Trophoblast cell (in vitro differentiated cells and primary cell): ENCODE data around the gene SCO1.

Experiments used
- DNase-seq, 2 donors: peaks; one replicate each; pipeline ENCODE4 v3.0.0-alpha.2; 2016
- H2AFZ ChIP-seq: 2 replicates; pipeline ENCODE4 v1.6.1; 2013; ENCODE audit warnings: low read length, moderate library complexity, mild to moderate bottlenecking; ENCODE audit not compliant: insufficient read depth, poor library complexity
- H2AK5ac ChIP-seq: 2 replicates; pipeline ENCODE4 v1.6.1; 2013; ENCODE audit warnings: mild to moderate bottlenecking, low read length
- H2BK120ac ChIP-seq: 2 replicates; pipeline ENCODE4 v1.6.1; 2013; ENCODE audit warnings: low read length, mild to moderate bottlenecking, moderate library complexity; ENCODE audit not compliant: insufficient read depth, poor library complexity
- H2BK12ac ChIP-seq: 2 replicates; pipeline ENCODE4 v1.6.1; 2013; ENCODE audit warnings: mild to moderate bottlenecking, low read length, moderate library complexity
- H2BK5ac ChIP-seq: 2 replicates; pipeline ENCODE4 v1.6.1; 2013; ENCODE audit warnings: low read length, low read depth, moderate library complexity, mild to moderate bottlenecking; ENCODE audit not compliant: poor library complexity
- H3K14ac ChIP-seq: 2 replicates; pipeline ENCODE4 v1.6.1; 2013; ENCODE audit warnings: mild to moderate bottlenecking, low read length
- H3K18ac ChIP-seq: 2 replicates; pipeline ENCODE4 v1.6.1; 2013; ENCODE audit warnings: mild to moderate bottlenecking, low read length
- H3K23ac ChIP-seq: 2 replicates; pipeline ENCODE4 v1.6.1; 2013; ENCODE audit warnings: low read length
- H3K27ac ChIP-seq: 2 replicates; pipeline ENCODE4 v1.5.1; 2013; ENCODE audit warnings: low read depth, mild to moderate bottlenecking, inconsistent platforms, low read length, moderate library complexity
- H3K27me3 ChIP-seq: 2 replicates; pipeline ENCODE4 v1.6.1; 2013; ENCODE audit warnings: inconsistent platforms, mild to moderate bottlenecking, low read length, moderate library complexity; ENCODE audit not compliant: insufficient read depth
- H3K36me3 ChIP-seq, 2 experiments: 1 replicate in 1 of 2; 2 replicates in 1 of 2; pipeline ENCODE4 v1.6.1; 2013; ENCODE audit warnings: low read length in 2 of 2, mild to moderate bottlenecking in 2 of 2, moderate library complexity in 1 of 2; ENCODE audit not compliant: insufficient read depth in 2 of 2, control insufficient read depth in 1 of 2
- H3K4ac ChIP-seq: 2 replicates; pipeline ENCODE4 v1.6.1; 2013; ENCODE audit warnings: low read depth, mild to moderate bottlenecking, low read length, moderate library complexity
- H3K4me1 ChIP-seq, 2 experiments: 1 replicate in 1 of 2; 2 replicates in 1 of 2; pipeline ENCODE4 v1.6.1; 2013; ENCODE audit warnings: low read length in 2 of 2, mild to moderate bottlenecking in 2 of 2, moderate library complexity in 1 of 2; ENCODE audit not compliant: insufficient read depth in 2 of 2, control insufficient read depth in 1 of 2
- H3K4me2 ChIP-seq: 2 replicates; pipeline ENCODE4 v1.6.1; 2013; ENCODE audit warnings: inconsistent platforms, mild to moderate bottlenecking, low read length, moderate library complexity
- H3K4me3 ChIP-seq: 2 replicates; pipeline ENCODE4 v1.5.1; 2013; ENCODE audit warnings: mild to moderate bottlenecking, low read depth, low read length, inconsistent platforms
- H3K79me1 ChIP-seq: one replicate; pipeline ENCODE4 v1.6.1; 2013; ENCODE audit warnings: low read length
- H3K79me2 ChIP-seq: 2 replicates; pipeline ENCODE4 v1.6.1; 2013; ENCODE audit warnings: low read length, mild to moderate bottlenecking; ENCODE audit not compliant: control insufficient read depth, insufficient read depth, poor library complexity
- H3K9ac ChIP-seq: 2 replicates; pipeline ENCODE4 v1.6.1; 2013; ENCODE audit warnings: mild to moderate bottlenecking, low read length
- H3K9me3 ChIP-seq: 2 replicates; pipeline ENCODE4 v1.6.1; 2013; ENCODE audit warnings: low read depth, mild to moderate bottlenecking, control low read depth, inconsistent platforms, low read length; ENCODE audit not compliant: insufficient read depth
- H4K12ac ChIP-seq: 2 replicates; pipeline ENCODE4 v1.6.1; 2013; ENCODE audit warnings: low read depth, mild to moderate bottlenecking, low read length, moderate library complexity
- H4K8ac ChIP-seq: 2 replicates; pipeline ENCODE4 v1.6.1; 2013; ENCODE audit warnings: low read depth, mild to moderate bottlenecking, low read length, moderate library complexity
- H4K91ac ChIP-seq: one replicate; pipeline ENCODE4 v1.6.1; 2013; ENCODE audit warnings: low read depth, mild to moderate bottlenecking, low read length, moderate library complexity
- whole genome bisulfite sequencing: extraction: QIAGEN DNeasy Blood & Tissue Kit; methylation state at CpG from one replicate; pipeline ENCODE4 v1.1.7; 2013; ENCODE audit warnings: missing lambda C conversion rate; ENCODE audit not compliant: insufficient read length, insufficient coverage; ENCODE audit errors: extremely low coverage; 5-methylcytosine and 5-hydroxymethylcytosine counted together

SCO1 gene

GRCh38 chr17:10657879-10658278 lies 39.5 kb downstream of the SCO1 start:
- Histone ChIP-seq H2AK5ac (no peak overlapping the region), H4K91ac (no peak overlapping the region), H2BK120ac (no peak overlapping the region)

GRCh38 chr17:10657148-10657547 lies 40.2 kb downstream of the SCO1 start, which contains the start of gene MYH3:
MYH3 (minus strand) TSS chr17:10657309; CDS start chr17:10655064, 2,245 bp downstream.
- Histone ChIP-seq H3K36me3 (no peaks in the 10 kb centered on the region), H4K12ac (no peak within 1 kb of the TSS), H3K27me3 (no peaks in the 10 kb centered on the region), H3K79me2 (no peaks in the 10 kb centered on the region), H3K27ac (no peak within 1 kb of the TSS), H3K79me1 (no peaks in the 10 kb centered on the region), H3K9me3 (no peaks in the 10 kb centered on the region), H2AK5ac (no peak within 1 kb of the TSS), H2BK12ac (no peak within 1 kb of the TSS), H4K8ac (no peak within 1 kb of the TSS), H4K91ac (no peak within 1 kb of the TSS), H3K4me3 (no peak within 1 kb of the TSS), H3K4me2 (no peak within 1 kb of the TSS), H3K18ac (no peak within 1 kb of the TSS), H3K4me1 (no peaks in the 10 kb centered on the region), H3K14ac (no peak within 1 kb of the TSS), H3K23ac (no peak within 1 kb of the TSS), H3K9ac (no peak within 1 kb of the TSS), H2BK5ac (no peak within 1 kb of the TSS), H3K4ac (no peak within 1 kb of the TSS), H2AFZ (no peak within 1 kb of the TSS), H2BK120ac (no peak within 1 kb of the TSS)
- WGBS, result no CpG with 5 or more reads among the region's 15 CpGs
- DNase-seq, result no peak

More at GRCh38 chr17:10657879-10658278, 39.5 kb downstream of the SCO1 start:
- Histone ChIP-seq H4K12ac (no peak overlapping the region), H3K27me3 (no peaks in the 10 kb centered on the region), H3K18ac (no peak overlapping the region), H3K79me1 (no peaks in the 10 kb centered on the region), H3K4me1 (no peaks in the 10 kb centered on the region), H3K36me3 (no peaks in the 10 kb centered on the region), H3K4ac (no peak overlapping the region), H3K27ac (no peak overlapping the region), H3K4me3 (no peak overlapping the region), H3K9ac (no peak overlapping the region), H2AFZ (no peak overlapping the region), H3K9me3 (no peaks in the 10 kb centered on the region), H3K79me2 (no peaks in the 10 kb centered on the region), H3K4me2 (no peak overlapping the region), H3K23ac (no peak overlapping the region), H2BK12ac (no peak overlapping the region), H2BK5ac (no peak overlapping the region), H3K14ac (no peak overlapping the region), H4K8ac (no peak overlapping the region)
- no CpG with 5 or more reads among the region's 10 CpGs for WGBS
- no peak for DNase-seq

DNA sequence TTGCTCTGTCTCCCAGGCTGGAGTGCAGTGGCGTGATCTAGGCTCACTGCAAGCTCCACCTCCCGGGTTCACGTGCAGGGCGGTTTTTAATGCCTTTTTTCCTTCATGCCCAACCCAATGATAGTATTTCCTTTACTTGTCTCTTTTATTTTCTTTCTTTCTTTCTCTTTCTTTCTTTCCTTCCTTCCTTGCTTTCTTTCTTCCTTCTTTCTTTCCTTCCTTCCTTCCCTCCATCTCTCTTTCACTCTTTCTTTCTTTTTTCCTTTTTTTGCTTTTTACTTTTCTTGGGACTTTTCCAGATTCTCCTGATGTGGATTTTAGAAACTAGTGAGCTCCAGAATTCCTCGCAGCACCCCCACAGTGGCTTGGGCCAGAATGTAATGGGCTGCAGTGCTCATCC lies 43.3 kb downstream of the SCO1 start:
- Histone ChIP-seq H4K12ac (no peak overlapping the region), H2AFZ (no peak overlapping the region), H3K23ac (no peak overlapping the region), H3K27ac (no peak overlapping the region), H3K4me3 (no peak overlapping the region), H3K18ac (no peak overlapping the region), H3K9ac (no peak overlapping the region), H3K27me3 (no peaks in the 10 kb centered on the region), H3K79me1 (no peaks in the 10 kb centered on the region), H2BK120ac (no peak overlapping the region), H3K4ac (no peak overlapping the region), H3K79me2 (no peaks in the 10 kb centered on the region), H4K8ac (no peak overlapping the region), H3K4me1 (no peaks in the 10 kb centered on the region), H4K91ac (no peak overlapping the region), H3K36me3 (peaks cover 0 to 2% of the 10 kb centered on the region in 2 experiments), H3K4me2 (no peak overlapping the region), H2AK5ac (no peak overlapping the region), H2BK5ac (no peak overlapping the region), H3K14ac (no peak overlapping the region), H2BK12ac (no peak overlapping the region), H3K9me3 (no peaks in the 10 kb centered on the region)
- DNase-seq, result no peak
- WGBS, result no CpG with 5 or more reads among the region's 5 CpGs

- Histone ChIP-seq H3K23ac (no peak overlapping the region), H4K8ac (no peak overlapping the region), H2AFZ (no peak overlapping the region), H3K4me1 (no peaks in the 10 kb centered on the region), H4K12ac (no peak overlapping the region), H3K36me3 (peaks cover 0 to 2% of the 10 kb centered on the region in 2 experiments), H3K79me1 (no peaks in the 10 kb centered on the region), H2BK12ac (no peak overlapping the region), H3K9me3 (no peaks in the 10 kb centered on the region), H3K14ac (no peak overlapping the region), H3K4me3 (no peak overlapping the region), H2BK120ac (no peak overlapping the region), H3K9ac (no peak overlapping the region), H4K91ac (no peak overlapping the region), H2AK5ac (no peak overlapping the region), H3K18ac (no peak overlapping the region), H3K4me2 (no peak overlapping the region), H3K27me3 (no peaks in the 10 kb centered on the region), H3K4ac (no peak overlapping the region), H3K27ac (no peak overlapping the region), H2BK5ac (no peak overlapping the region), H3K79me2 (no peaks in the 10 kb centered on the region)
- no peak for DNase-seq
- no CpG with 5 or more reads among the region's 11 CpGs for WGBS
These were observed 44.2 kb downstream of the SCO1 start for GRCh38 chr17:10652984-10653659.
